Smooth muscle cell of bladder (primary cell): ENCODE results near the gene NBEA. TPM values are rescaled to one million over a fixed set of nuclear protein-coding genes. Genes with fewer than 3 reads are reported as not detected.

Source experiments
- total RNA-seq: library from RNA; depleted of rRNA; stranded (reverse); fragments of >200 nt; gene quantifications from 2 replicates; pipeline ENCODE4 v1.2.3, GENCODE V29; 2014

Gene NBEA, protein sequence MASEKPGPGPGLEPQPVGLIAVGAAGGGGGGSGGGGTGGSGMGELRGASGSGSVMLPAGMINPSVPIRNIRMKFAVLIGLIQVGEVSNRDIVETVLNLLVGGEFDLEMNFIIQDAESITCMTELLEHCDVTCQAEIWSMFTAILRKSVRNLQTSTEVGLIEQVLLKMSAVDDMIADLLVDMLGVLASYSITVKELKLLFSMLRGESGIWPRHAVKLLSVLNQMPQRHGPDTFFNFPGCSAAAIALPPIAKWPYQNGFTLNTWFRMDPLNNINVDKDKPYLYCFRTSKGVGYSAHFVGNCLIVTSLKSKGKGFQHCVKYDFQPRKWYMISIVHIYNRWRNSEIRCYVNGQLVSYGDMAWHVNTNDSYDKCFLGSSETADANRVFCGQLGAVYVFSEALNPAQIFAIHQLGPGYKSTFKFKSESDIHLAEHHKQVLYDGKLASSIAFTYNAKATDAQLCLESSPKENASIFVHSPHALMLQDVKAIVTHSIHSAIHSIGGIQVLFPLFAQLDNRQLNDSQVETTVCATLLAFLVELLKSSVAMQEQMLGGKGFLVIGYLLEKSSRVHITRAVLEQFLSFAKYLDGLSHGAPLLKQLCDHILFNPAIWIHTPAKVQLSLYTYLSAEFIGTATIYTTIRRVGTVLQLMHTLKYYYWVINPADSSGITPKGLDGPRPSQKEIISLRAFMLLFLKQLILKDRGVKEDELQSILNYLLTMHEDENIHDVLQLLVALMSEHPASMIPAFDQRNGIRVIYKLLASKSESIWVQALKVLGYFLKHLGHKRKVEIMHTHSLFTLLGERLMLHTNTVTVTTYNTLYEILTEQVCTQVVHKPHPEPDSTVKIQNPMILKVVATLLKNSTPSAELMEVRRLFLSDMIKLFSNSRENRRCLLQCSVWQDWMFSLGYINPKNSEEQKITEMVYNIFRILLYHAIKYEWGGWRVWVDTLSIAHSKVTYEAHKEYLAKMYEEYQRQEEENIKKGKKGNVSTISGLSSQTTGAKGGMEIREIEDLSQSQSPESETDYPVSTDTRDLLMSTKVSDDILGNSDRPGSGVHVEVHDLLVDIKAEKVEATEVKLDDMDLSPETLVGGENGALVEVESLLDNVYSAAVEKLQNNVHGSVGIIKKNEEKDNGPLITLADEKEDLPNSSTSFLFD (N-terminal part only)
- 4.1 and 5.9 TPM in 2 replicates for total RNA-seq

DNA sequence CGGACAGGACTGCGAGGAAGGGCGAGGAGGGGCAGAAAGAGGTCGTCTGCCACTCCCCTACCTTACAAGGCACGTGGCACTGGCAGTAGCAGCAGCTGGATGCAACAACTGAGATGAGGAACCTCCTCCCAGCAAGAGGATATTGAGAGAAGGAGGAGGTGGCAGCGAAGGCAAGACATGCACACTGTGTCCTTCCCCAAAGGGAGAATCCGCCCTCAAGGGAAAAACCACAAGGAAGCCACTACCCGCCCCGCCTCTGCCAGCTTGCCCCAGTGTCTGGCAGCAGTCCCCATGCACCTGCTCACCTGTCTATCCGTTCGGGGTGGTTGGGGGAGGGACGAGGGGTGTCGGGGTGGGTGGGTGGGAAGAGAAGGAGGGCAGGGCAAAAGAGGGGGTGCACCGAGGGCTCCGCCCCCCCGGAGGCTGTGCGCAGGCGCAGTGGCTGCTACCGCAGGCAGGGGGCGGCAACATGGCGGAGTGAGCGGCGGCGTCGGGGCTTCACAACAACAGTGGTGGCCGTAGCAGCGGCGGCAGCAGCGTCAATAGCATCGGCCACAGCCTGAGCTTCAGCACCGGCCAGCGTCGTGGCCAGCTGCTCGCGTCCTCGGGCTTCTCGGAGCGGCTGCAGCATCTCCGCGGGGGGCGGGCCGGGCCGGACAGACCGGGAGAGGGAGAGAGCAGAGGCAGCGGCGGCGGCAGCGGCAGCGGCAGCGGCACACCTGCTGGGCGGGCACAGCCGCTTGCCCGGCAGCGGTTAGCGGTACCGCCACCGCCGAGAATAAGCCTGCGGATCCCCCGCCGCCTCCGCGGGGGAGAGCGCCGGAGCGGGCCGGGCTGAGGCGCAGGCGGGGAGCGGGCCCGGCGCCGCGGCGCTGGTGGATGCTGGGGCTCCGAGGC is at the start of gene NBEA:
Gene NBEA (plus strand): TSS at position 436 of the 897 bp plus-strand sequence. CDS start 551 bp downstream, outside the sequence.

DNA sequence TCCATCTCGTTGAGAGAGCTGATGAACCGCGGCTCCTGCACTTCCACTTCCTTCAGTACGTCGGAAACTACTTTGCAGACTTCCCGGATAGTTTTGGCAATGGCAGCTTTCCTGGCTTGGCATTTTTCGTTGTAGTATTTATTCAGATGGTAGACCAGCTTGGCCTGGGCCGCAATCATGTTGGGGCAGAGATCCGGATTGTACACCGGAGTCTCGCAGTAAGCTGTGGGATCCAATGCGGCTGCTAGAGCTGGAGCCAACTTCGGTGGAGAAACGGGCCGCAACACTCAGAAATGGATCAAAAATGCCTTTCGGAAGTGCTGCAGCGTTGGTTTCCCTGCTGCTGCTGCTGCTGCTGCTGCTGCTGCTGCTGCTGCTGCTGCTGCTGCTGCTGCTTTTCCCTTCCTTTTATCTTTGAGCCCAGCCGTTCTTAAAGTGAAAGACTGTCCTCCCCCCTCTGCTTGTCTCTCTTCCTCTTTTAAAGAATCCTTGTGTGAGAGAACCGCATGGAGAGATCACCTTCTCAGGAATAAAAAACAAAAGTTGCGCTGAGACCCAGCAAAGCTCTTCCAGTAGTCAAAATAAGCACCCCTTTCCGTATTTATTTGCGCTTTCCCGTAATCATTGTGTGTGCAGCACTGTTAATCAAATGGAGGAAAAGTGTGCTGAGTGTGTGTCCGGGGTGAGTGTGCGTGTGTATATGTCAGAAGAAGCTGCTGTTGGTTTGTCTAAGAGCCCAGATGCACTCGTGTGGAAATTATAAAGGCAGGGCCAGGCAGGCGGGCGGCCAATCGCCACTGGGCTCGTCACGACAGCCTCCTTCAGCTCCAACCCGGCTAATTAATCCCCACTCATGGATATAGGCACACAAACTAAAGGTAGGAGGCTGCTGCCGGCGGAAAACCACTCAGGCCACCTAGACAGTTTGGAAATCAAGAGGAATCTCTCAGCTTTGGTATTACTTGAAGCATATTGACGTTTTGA is 534.2 kb downstream of the NBEA start, which contains the start of gene MAB21L1:
Gene MAB21L1 (minus strand): TSS at position 730 of the 984 bp plus-strand sequence. CDS start 551 bp downstream, at position 179.

